ENCODE data around the gene ZNF507. TPM values are rescaled to one million over a fixed set of nuclear protein-coding genes. Genes with fewer than 3 reads are reported as not detected.

Gene ZNF507
- total and polyA plus RNA-seq, 2 of the 8 experiments (the other 6 are each of a cell fraction or from before 2014, with no cell fraction given) = 8.6 to 28.8 TPM

- Histone ChIP-seq H4K5ac (ENCODE audit: insufficient read length, low read depth, low read length) (no peak overlapping the region), H3K4me1 (replicated peaks in 1 of 4; ENCODE audit: control insufficient read depth in 3 of 4, insufficient read depth in 4 of 4, low read length in 3 of 4) (no peaks in the 10 kb centered on the region), H4K91ac (replicated peaks; ENCODE audit: insufficient read length, low read length) (no peak overlapping the region), H3K27ac (ENCODE audit: low read depth, low read length) (no peak overlapping the region), H3K14ac (ENCODE audit: insufficient read length) (no peak overlapping the region), H2BK15ac (ENCODE audit: low read length) (no peak overlapping the region), H2BK5ac (ENCODE audit: low read depth, low read length) (no peak overlapping the region), H3K56ac (replicated peaks; ENCODE audit: insufficient read length, low read depth, low read length) (no peak overlapping the region), H3K4me3 (ENCODE audit: extremely low read depth in 1 of 4, insufficient read depth in 2 of 4, low read depth in 3 of 4, low read length in 4 of 4) (no peak overlapping the region), H2BK20ac (ENCODE audit: low read length) (no peak overlapping the region), H2AK5ac (ENCODE audit: low read depth, low read length) (no peak overlapping the region), H2BK120ac (replicated peaks; ENCODE audit: low read depth, low read length) (no peak overlapping the region), H3K9ac (replicated peaks in 1 of 4; ENCODE audit: extremely low read depth in 1 of 4, low read depth in 3 of 4, low read length in 3 of 4) (no peak overlapping the region), H3K18ac (ENCODE audit: extremely low read depth, low read length) (no peak overlapping the region), H3K36me3 (ENCODE audit: control insufficient read depth in 2 of 4, insufficient read depth in 4 of 4, low read length in 3 of 4) (peaks cover 0 to 38% (median 8%) of the 10 kb centered on the region in 4 experiments; a peak in 6 of 8 replicates), H3K79me1 (ENCODE audit: low read depth, low read length) (no peaks in the 10 kb centered on the region; the same call in 1 of the 2 replicates), H3K27me3 (replicated peaks in 1 of 4; ENCODE audit: control insufficient read depth in 3 of 4, extremely low read depth in 1 of 4, insufficient read depth in 3 of 4, low read length in 3 of 4) (no peaks in the 10 kb centered on the region), H3K4me2 (ENCODE audit: insufficient read depth in 1 of 2, low read depth in 2 of 2, low read length in 2 of 2) (no peak overlapping the region), H3K23me2 (ENCODE audit: low read depth, low read length) (no peaks in the 10 kb centered on the region), H3K9me3 (ENCODE audit: insufficient read depth in 2 of 2, low read depth in 1 of 2, low read length in 1 of 2) (no peaks in the 10 kb centered on the region), H4K8ac (ENCODE audit: extremely low read depth, insufficient read depth, low read length) (no peak overlapping the region), H2BK12ac (ENCODE audit: low read depth, low read length) (no peak overlapping the region), H3K79me2 (ENCODE audit: control insufficient read depth in 1 of 2, insufficient read depth in 2 of 2, low read length in 2 of 2) (0 out of 4 replicates have a peak, but pooled peaks cover 0 to 2% of the 10 kb centered on the region in 2 experiments), H3K23ac (ENCODE audit: insufficient read length) (no peak overlapping the region), H3K4ac (replicated peaks; ENCODE audit: insufficient read length, low read depth, low read length) (no peak overlapping the region), H4K20me1 (replicated peaks in 1 of 2; ENCODE audit: control insufficient read depth in 1 of 2, insufficient read depth in 2 of 2, low read length in 2 of 2) (peaks cover 3 to 4% of the 10 kb centered on the region in 2 experiments), H2AFZ (ENCODE audit: low read length) (no peak overlapping the region)
- ChIA-PET CTCF (ENCODE audit: partially characterized antibody) (no interaction called here), POLR2A (ENCODE audit: partially characterized antibody) (no interaction called here)
- WGBS, 2 experiments (ENCODE audit: extremely low coverage in 1 of 2, insufficient coverage in 1 of 2, insufficient read length in 1 of 2, insufficient replicate concordance in 2 of 2, low coverage in 1 of 2, low lambda C conversion rate in 2 of 2, missing lambda C conversion rate in 1 of 2) = 94% methylated on average over 6 of the region's 6 CpGs; no CpG with 5 or more reads in 1 of the 2 experiments
- DNase-seq (ENCODE audit: low read depth in 1 of 2, low spot score in 2 of 2) = no peak
- FAIRE-seq = no peak
- TF ChIP-seq SIX5 (IDR thresholded peaks at IDR 0.05; ENCODE audit: low read depth, low read length) (no peak), POLR2AphosphoS5 (IDR thresholded peaks at IDR 0.05; ENCODE audit: low read depth, low read length) (no peak), ASH2L (IDR thresholded peaks at IDR 0.05; ENCODE audit: low read length) (no peak), SAP30 (IDR thresholded peaks at IDR 0.05; ENCODE audit: insufficient read depth, insufficient replicate concordance, low read length) (no peak), MAFK (IDR thresholded peaks at IDR 0.05; ENCODE audit: low read depth, low read length) (no peak)
Measured at GRCh38 chr19:32436692-32437091, 91.3 kb downstream of the ZNF507 start.
